AG04450 (cell line): ENCODE results near the gene ZFHX3. TPM values are rescaled to one million over a fixed set of nuclear protein-coding genes. Genes with fewer than 3 reads are reported as not detected.

Experiments
- CTCF ChIA-PET: fragments of 300-600, 350-600 bp; formaldehyde crosslinking; extraction: SDS; loops from one replicate; lab custom pipeline; 2022; ENCODE audit warnings: antibody characterized with exemption, inconsistent platforms; lab: Charles Lee
- POLR2A ChIA-PET: fragments of 350-600 bp; formaldehyde crosslinking; extraction: SDS; loops from one replicate; lab custom pipeline; 2021; ENCODE audit warnings: antibody characterized with exemption, inconsistent platforms; lab: Yijun Ruan, JAX
- DNase-seq: peaks from one replicate; pipeline ENCODE4 v3.0.0-alpha.2; 2011; ENCODE audit warnings: low read depth, low spot score
- H3K27ac ChIP-seq: one replicate; pipeline ENCODE4 v1.5.1; 2012; ENCODE audit warnings: low read depth, low read length, control low read depth
- H3K27me3 ChIP-seq: one replicate; pipeline ENCODE4 v1.6.0; 2012; ENCODE audit warnings: low read length; ENCODE audit not compliant: control insufficient read depth, insufficient read depth
- H3K4me3 ChIP-seq: 2 replicates; pipeline ENCODE4 v1.5.1; 2011; ENCODE audit warnings: mild to moderate bottlenecking, low read depth, low read length, control low read depth
- H3K9me3 ChIP-seq: 2 replicates; pipeline ENCODE4 v1.5.1; 2012; ENCODE audit warnings: low read length; ENCODE audit not compliant: control insufficient read depth, insufficient read depth
- CTCF ChIP-seq: IDR thresholded peaks from 2 replicates; pipeline ENCODE4 v1.5.1; 2011; ENCODE audit warnings: low read depth, low read length, control low read depth, inconsistent platforms
- polyA plus RNA-seq: library from polyadenylated mRNA; depleted of rRNA; stranded (reverse); fragments of >200 nt; gene quantifications from 2 replicates; pipeline ENCODE4 v1.2.3, GENCODE V29; 2011

Gene ZFHX3
- polyA plus RNA-seq, 1 experiment: 3.3 TPM

GRCh38 chr16:72910875-72911274 is 137.1 kb downstream of the ZFHX3 start:
- TF ChIP-seq CTCF: no peak
- ChIA-PET CTCF (interaction anchor here (0.5 to 1.1 kb wide), 2 partner anchors 50 to 628 kb away, joined by 3 read pairs; no protein-coding TSS in a partner anchor), POLR2A (no interaction called here)
- Histone ChIP-seq H3K9me3 (no peaks in the 10 kb centered on the region), H3K27ac (no peak overlapping the region), H3K27me3 (no peaks in the 10 kb centered on the region), H3K4me3 (no peak overlapping the region)
- no peak for DNase-seq

GRCh38 chr16:72910381-72910780 is 137.5 kb downstream of the ZFHX3 start:
- DNase-seq: no peak
- ChIA-PET POLR2A (no interaction called here), CTCF (interaction anchor here (0.6 to 1.2 kb wide), 3 partner anchors 51 to 396 kb away, joined by 3 to 15 read pairs (median 4); no protein-coding TSS in a partner anchor)
- TF ChIP-seq CTCF: no peak
- Histone ChIP-seq H3K4me3 (no peak overlapping the region), H3K27ac (no peak overlapping the region), H3K27me3 (no peaks in the 10 kb centered on the region), H3K9me3 (no peaks in the 10 kb centered on the region)

- DNase-seq: no peak
- ChIA-PET POLR2A (no interaction called here), CTCF (interaction anchor here (0.7 to 1.2 kb wide), 4 partner anchors 11 to 77 kb away, joined by 3 to 15 read pairs (median 3); no protein-coding TSS in a partner anchor)
These were observed 138.7 kb downstream of the ZFHX3 start for GRCh38 chr16:72909196-72909595.

GRCh38 chr16:72908362-72909167 is 139.4 kb downstream of the ZFHX3 start:
- DNase-seq: no peak
- Histone ChIP-seq H3K27ac (no peak overlapping the region), H3K9me3 (no peaks in the 10 kb centered on the region), H3K4me3 (no peak overlapping the region), H3K27me3 (no peaks in the 10 kb centered on the region)
- CTCF ChIA-PET: interaction anchor here (0.7 to 1.2 kb wide), 3 partner anchors 12 to 52 kb away, joined by 3 read pairs; no protein-coding TSS in a partner anchor
- POLR2A ChIA-PET: no interaction called here
- TF ChIP-seq CTCF: no peak

More at GRCh38 chr16:72909196-72909595, 138.7 kb downstream of the ZFHX3 start:
- Histone ChIP-seq H3K27me3 (no peaks in the 10 kb centered on the region), H3K4me3 (no peak overlapping the region), H3K9me3 (no peaks in the 10 kb centered on the region), H3K27ac (no peak overlapping the region)
- no peak for TF ChIP-seq CTCF

GRCh38 chr16:72905581-72905980 is 142.3 kb downstream of the ZFHX3 start:
- TF ChIP-seq CTCF: no peak
- POLR2A ChIA-PET: no interaction called here

More at GRCh38 chr16:72905581-72905980, 142.3 kb downstream of the ZFHX3 start:
- H3K27me3 ChIP-seq: no peaks in the 10 kb centered on the region
- no peak overlapping the region for H3K27ac ChIP-seq
- no peak for DNase-seq
- H3K4me3 ChIP-seq: no peak overlapping the region
- no peaks in the 10 kb centered on the region for H3K9me3 ChIP-seq
- CTCF ChIA-PET: interaction anchor here (0.6 kb wide), 1 partner anchor 403 kb away, joined by 3 read pairs; no protein-coding TSS in a partner anchor
